Measurements from ENCODE around the gene TNNT3.

Gene TNNT3

GRCh38 chr11:1953489-1954266 lies 34.2 kb downstream of the TNNT3 start:
- DNase-seq (ENCODE audit: low spot score) = no peak

GRCh38 chr11:1958367-1958766 lies 38.9 kb downstream of the TNNT3 start:
- DNase-seq (ENCODE audit: low spot score) = no peak

More at GRCh38 chr11:1953489-1954266, 34.2 kb downstream of the TNNT3 start:
- TF ChIP-seq, protein P1, sequence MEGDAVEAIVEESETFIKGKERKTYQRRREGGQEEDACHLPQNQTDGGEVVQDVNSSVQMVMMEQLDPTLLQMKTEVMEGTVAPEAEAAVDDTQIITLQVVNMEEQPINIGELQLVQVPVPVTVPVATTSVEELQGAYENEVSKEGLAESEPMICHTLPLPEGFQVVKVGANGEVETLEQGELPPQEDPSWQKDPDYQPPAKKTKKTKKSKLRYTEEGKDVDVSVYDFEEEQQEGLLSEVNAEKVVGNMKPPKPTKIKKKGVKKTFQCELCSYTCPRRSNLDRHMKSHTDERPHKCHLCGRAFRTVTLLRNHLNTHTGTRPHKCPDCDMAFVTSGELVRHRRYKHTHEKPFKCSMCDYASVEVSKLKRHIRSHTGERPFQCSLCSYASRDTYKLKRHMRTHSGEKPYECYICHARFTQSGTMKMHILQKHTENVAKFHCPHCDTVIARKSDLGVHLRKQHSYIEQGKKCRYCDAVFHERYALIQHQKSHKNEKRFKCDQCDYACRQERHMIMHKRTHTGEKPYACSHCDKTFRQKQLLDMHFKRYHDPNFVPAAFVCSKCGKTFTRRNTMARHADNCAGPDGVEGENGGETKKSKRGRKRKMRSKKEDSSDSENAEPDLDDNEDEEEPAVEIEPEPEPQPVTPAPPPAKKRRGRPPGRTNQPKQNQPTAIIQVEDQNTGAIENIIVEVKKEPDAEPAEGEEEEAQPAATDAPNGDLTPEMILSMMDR (IDR thresholded peaks at IDR 0.05; ENCODE audit: extremely low read depth, missing control alignments) = no peak

DNA sequence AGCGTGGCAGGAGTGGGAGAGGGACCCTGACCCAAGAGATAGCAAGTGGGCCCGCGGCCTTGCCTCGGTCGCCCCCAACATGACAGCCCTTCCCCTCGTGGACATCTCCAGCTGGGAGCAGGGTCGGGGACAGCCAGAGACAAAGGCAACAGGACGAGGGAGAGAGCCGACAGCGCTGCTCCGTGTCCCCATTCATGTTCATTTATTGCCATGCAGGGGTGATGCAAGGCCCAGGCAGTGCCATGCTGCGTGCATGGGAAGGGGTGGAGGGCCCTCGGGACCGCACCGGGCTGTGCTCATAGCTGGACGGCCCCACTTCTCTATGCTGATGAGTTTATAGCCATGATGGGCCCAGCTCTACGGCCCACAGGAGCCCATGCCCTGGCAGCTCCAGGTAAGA lies 40.3 kb downstream of the TNNT3 start:
- DNase-seq (ENCODE audit: low spot score) = no peak
- TF ChIP-seq, protein P1 (IDR thresholded peaks at IDR 0.05; ENCODE audit: extremely low read depth, missing control alignments) = no peak

More at GRCh38 chr11:1958367-1958766, 38.9 kb downstream of the TNNT3 start:
- TF ChIP-seq, protein P1 (IDR thresholded peaks at IDR 0.05; ENCODE audit: extremely low read depth, missing control alignments) = no peak

DNA sequence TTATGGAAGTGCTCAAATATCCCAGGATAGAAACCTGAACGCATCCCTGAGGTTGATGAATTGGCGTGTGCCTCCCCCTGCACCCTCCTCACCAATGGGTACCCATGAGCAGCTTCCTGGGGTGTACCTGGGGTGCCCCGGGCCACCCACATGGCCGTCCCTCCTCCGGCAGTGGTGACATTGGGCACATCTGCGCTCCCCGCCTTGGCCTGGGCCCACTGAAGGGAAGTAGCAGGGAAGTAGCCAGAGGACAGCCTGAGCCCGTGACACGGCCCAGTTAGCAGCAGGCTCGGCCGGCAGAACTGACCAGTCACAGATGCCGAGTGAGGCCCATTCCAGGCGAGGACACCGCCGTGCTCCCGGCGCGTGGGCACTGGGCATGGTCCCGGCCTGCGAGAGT lies 44.4 kb downstream of the TNNT3 start:
- no peak for DNase-seq (ENCODE audit: low spot score)
- TF ChIP-seq, protein P1 (IDR thresholded peaks at IDR 0.05; ENCODE audit: extremely low read depth, missing control alignments) = no peak

DNA sequence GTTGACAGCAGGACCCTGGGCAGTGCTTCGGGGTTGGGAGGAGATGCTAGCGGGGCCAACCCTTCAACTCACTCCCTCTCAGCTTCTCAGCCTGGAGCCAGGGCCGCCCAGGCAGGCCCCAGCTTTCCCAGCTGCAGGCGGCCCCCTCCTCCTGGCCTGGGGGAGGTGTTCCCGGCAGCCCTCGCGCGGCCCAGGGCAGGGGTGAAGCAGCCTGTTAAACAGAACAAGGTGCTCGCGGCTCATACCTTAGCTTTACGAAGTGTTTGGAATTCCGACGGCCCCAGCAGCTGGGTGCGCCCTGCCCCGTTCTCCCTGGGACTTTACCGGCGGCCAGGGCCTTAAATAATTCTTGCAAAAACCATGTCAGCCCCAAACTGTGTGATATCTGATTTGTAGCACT lies 44.8 kb downstream of the TNNT3 start:
- DNase-seq (ENCODE audit: low spot score) = no peak
- TF ChIP-seq, protein P1 (IDR thresholded peaks at IDR 0.05; ENCODE audit: extremely low read depth, missing control alignments) = no peak

- TF ChIP-seq, protein P1 (IDR thresholded peaks at IDR 0.05; ENCODE audit: extremely low read depth, missing control alignments) = no peak
- no peak for DNase-seq (ENCODE audit: low spot score)
Measured at GRCh38 chr11:1964955-1965354, 45.5 kb downstream of the TNNT3 start.

GRCh38 chr11:1966531-1966930 lies 47.0 kb downstream of the TNNT3 start:
- TF ChIP-seq, protein P1 (IDR thresholded peaks at IDR 0.05; ENCODE audit: extremely low read depth, missing control alignments) = no peak
- no peak for DNase-seq (ENCODE audit: low spot score)
